Activated CD4-positive, alpha-beta T cell treated with anti-CD3 and anti-CD28 coated beads for 36 hours (primary cell): ENCODE results near the gene FMNL3. TPM values are rescaled to one million over a fixed set of nuclear protein-coding genes. Genes with fewer than 3 reads are reported as not detected.

Source experiments
- ATAC-seq: fragments of 200-7000 bp; cut with Tn5 transposase; one replicate; pipeline ENCODE4 v1.10.0; 2021; ENCODE audit warnings: mild to moderate bottlenecking, moderate library complexity
- CTCF ChIA-PET: fragments of 350-600 bp; sonication (Branson Sonifier 250); formaldehyde crosslinking; loops from one replicate; lab custom pipeline; 2021; ENCODE audit warnings: antibody characterized with exemption; lab: Charles Lee
- POLR2A ChIA-PET: fragments of 350-600 bp; sonication (Branson Sonifier 250); formaldehyde crosslinking; loops from one replicate; lab custom pipeline; 2021; ENCODE audit warnings: antibody characterized with exemption, inconsistent platforms; lab: Charles Lee
- DNase-seq: peaks from one replicate; pipeline ENCODE4 v3.0.0-alpha.2; 2020
- H3K27ac Mint-ChIP-seq: one replicate; pipeline ENCODE4 v1.8.0; 2021; ENCODE audit warnings: mixed read lengths
- H3K27me3 Mint-ChIP-seq: one replicate; pipeline ENCODE4 v1.8.0; 2021; ENCODE audit warnings: mixed read lengths
- H3K36me3 Mint-ChIP-seq: one replicate; pipeline ENCODE4 v1.8.0; 2021; ENCODE audit warnings: low read depth, mixed read lengths
- H3K4me1 Mint-ChIP-seq: one replicate; pipeline ENCODE4 v1.8.0; 2021; ENCODE audit warnings: mixed read lengths
- H3K4me3 Mint-ChIP-seq: one replicate; pipeline ENCODE4 v1.8.0; 2021; ENCODE audit warnings: mild to moderate bottlenecking, moderate library complexity, mixed read lengths
- H3K9me3 Mint-ChIP-seq: one replicate; pipeline ENCODE4 v1.8.0; 2021; ENCODE audit warnings: low read depth, mixed read lengths
- intact Hi-C, 2 experiments: fragments of 100-400 bp; cut with DNase I in 1 of 2; cut with micrococcal nuclease in 1 of 2; formaldehyde crosslinking; loops; one replicate each; pipeline versions ENCODE4 v1.14.2 to v1.15.1; 2022 to 2024; cut with DNase I, micrococcal nuclease
- total RNA-seq, 2 experiments: library from RNA; stranded (reverse); gene quantifications; one replicate each; pipeline ENCODE4 v1.2.3, GENCODE V29; 2021

FMNL3 gene
- total RNA-seq, 2 experiments from 2014 or later, result 23.2 to 24.3 TPM

GRCh38 chr12:49675137-49675536 is 32.1 kb downstream of the FMNL3 start:
- Mint-ChIP-seq H3K27me3 (no peaks in the 10 kb centered on the region), H3K36me3 (no peaks in the 10 kb centered on the region), H3K4me3 (no peak overlapping the region), H3K27ac (peak overlapping the region; percentile 27), H3K9me3 (no peaks in the 10 kb centered on the region), H3K4me1 (peaks cover 71% of the 10 kb centered on the region)
- ATAC-seq (no peak), DNase-seq (no peak)
- intact Hi-C loops, result no loop called here
- POLR2A ChIA-PET, result interaction anchor here (1.1 to 1.5 kb wide), 3 partner anchors 27 to 31 kb away, joined by 3 read pairs; no protein-coding TSS in a partner anchor
- CTCF ChIA-PET, result interaction anchor here (0.6 to 5.3 kb wide), 15 partner anchors 9 to 679 kb away, joined by 3 to 25 read pairs (median 4); partner anchors contain the start of gene TMBIM6

GRCh38 chr12:49674318-49674981 is 32.8 kb downstream of the FMNL3 start:
- POLR2A ChIA-PET, result interaction anchor here (0.9 to 1.6 kb wide), 3 partner anchors 11 to 28 kb away, joined by 3 to 6 read pairs (median 5); no protein-coding TSS in a partner anchor
- DNase-seq (no peak), ATAC-seq (peak; percentile 37)
- Mint-ChIP-seq H3K36me3 (no peaks in the 10 kb centered on the region), H3K27me3 (no peaks in the 10 kb centered on the region), H3K9me3 (no peaks in the 10 kb centered on the region), H3K4me3 (no peak overlapping the region), H3K27ac (peak overlapping the region; percentile 93), H3K4me1 (peaks cover 77% of the 10 kb centered on the region)
- CTCF ChIA-PET, result interaction anchor here (0.6 to 5.3 kb wide), 19 partner anchors 9 to 316 kb away, joined by 3 to 25 read pairs (median 4); partner anchors contain the start of genes FMNL3 and TMBIM6
- intact Hi-C loops, result no loop called here

DNA sequence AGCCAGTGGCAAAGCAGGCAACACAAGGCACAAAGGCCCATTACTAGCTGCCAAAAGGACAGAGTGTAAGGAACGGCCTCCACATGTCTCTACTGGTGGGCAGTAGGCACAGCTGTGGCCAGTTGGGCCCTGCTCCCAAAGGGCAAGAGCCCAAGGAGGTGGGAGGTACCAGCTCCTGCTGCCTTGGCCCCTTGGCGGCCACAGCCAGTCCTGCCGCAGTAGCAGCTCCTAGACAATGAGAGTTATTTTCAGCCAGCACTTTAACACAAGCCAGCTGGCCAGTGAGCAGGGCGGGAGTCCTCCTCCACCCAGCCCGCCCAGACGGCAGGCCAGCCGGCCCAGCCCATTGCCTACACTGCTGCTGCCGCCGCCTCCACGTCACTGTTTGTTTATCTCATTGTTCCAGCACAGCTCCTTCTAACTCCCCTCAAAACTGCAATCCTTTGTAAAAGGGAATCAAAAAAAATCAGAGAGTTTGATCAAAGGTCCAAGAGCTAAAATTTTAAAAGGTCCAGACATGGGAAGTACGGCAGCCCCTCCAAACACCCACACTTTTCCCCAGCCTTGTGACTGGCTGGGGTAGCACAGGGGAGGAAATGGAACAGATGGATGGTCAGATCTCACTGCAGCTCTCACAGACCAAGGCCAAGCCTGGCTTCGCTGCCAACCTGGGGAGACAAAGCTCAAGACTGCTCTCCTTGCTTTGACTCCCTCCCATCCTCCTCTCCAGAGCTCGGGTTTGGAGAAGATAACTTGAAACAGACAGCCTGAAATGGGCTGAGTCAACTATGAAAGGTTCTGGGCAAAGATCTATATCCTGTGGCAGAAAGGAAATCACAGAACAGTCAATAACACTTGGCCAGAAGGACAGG is 33.5 kb downstream of the FMNL3 start:
- Mint-ChIP-seq H3K27ac (peak overlapping the region; percentile 93), H3K4me1 (peaks cover 82% of the 10 kb centered on the region), H3K27me3 (no peaks in the 10 kb centered on the region), H3K4me3 (no peak overlapping the region), H3K36me3 (no peaks in the 10 kb centered on the region), H3K9me3 (no peaks in the 10 kb centered on the region)
- POLR2A ChIA-PET, result interaction anchor here (0.9 to 1.6 kb wide), 4 partner anchors 8 to 29 kb away, joined by 3 to 6 read pairs (median 4); no protein-coding TSS in a partner anchor
- intact Hi-C loops, result no loop called here
- CTCF ChIA-PET, result interaction anchor here (0.6 to 5.3 kb wide), 21 partner anchors 10 to 315 kb away, joined by 3 to 25 read pairs (median 4); partner anchors contain the start of genes FMNL3 and TMBIM6
- ATAC-seq (peak; percentile 34), DNase-seq (peak; percentile 28)

DNA sequence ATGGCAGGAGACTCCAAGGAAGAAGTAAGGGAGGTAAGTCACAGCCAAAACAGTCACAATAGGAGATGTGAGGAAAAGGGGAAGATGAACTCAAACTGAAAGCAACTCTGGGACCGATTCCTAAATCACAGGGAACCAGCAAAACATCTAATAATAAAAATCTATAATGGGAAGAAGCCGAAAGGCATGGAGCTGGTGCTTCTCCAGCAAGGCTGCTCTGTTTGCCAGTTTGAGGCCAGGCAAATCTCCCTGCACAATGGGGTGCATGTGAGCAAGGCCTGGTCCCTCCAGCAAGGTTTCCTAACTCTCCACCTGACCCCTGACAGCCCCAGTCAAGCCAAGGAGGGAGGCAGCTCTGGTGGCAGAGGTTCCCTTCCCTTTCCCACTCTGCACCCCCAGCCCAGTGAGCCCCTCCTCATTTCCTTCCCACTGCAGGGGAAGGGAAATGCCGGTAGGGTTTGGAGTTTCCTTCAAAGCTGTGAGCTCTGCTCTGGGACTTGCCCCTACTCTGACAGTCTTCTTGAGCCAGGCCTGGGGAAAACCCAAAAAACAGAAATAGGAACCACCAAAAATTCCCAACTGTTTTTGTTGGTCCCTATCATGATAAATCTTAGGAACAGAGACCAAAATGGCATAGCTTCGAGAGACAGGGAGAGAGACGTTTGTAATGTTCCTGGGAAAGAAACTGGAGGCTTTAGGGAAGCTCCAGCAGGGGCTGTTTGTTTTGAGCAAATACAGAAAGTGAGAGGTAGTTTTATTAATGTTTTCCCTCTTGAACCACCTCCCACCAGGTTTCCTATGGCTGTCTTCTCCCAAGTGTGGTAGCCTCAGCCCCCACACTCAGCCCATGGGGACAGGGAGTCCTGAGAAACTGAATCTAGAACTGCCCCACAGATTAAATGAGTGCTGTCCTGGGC is 34.6 kb downstream of the FMNL3 start:
- POLR2A ChIA-PET, result interaction anchor here (1.2 to 1.6 kb wide), 2 partner anchors 10 to 33 kb away, joined by 4 to 6 read pairs; no protein-coding TSS in a partner anchor
- ATAC-seq, result no peak

GRCh38 chr12:49671031-49671765 is 36.0 kb downstream of the FMNL3 start:
- intact Hi-C loops, result loop anchor here in 1 of 2 experiments (2.0 kb wide), 2 partner anchors 28 to 36 kb away; partner anchors contain the start of gene FMNL3
- ATAC-seq, result peak; percentile 68

More for the DNA sequence above, 34.6 kb downstream of the FMNL3 start:
- H3K27me3 Mint-ChIP-seq, result no peaks in the 10 kb centered on the region
- CTCF ChIA-PET, result interaction anchor here (0.5 to 5.3 kb wide), 18 partner anchors 10 to 273 kb away, joined by 3 to 25 read pairs (median 6); partner anchors contain the start of genes FMNL3 and TMBIM6
- no peak for DNase-seq
- H3K36me3 Mint-ChIP-seq, result no peaks in the 10 kb centered on the region
- H3K4me3 Mint-ChIP-seq, result no peak overlapping the region
- peaks cover 93% of the 10 kb centered on the region for H3K4me1 Mint-ChIP-seq
- H3K27ac Mint-ChIP-seq, result peak overlapping the region; percentile 93
- intact Hi-C loops, result no loop called here
- H3K9me3 Mint-ChIP-seq, result no peaks in the 10 kb centered on the region

DNA sequence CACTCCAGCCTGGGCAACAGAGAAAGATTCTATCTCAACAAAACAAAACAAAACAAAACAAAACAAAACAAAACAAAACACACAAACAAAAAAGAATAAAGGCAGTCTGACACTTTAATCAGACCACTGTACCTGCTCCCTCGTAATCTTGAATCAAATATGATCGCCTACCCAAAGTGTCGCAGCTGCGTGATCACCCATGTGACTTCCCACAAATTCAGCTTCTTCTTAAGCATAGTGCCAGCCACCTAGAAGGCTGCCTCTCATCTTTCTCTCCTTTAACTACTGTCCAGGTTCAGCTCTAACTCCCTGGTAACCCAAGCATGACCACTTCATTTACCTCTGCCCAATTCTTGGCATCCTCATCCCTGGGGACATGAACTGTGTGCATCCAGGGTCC is 37.4 kb downstream of the FMNL3 start:
- Mint-ChIP-seq H3K36me3 (peaks cover 6% of the 10 kb centered on the region), H3K27ac (peak overlapping the region; percentile 93), H3K27me3 (no peaks in the 10 kb centered on the region), H3K4me1 (peaks cover 94% of the 10 kb centered on the region), H3K9me3 (no peaks in the 10 kb centered on the region), H3K4me3 (no peak overlapping the region)
- CTCF ChIA-PET, result interaction anchor here (0.6 to 3.3 kb wide), 9 partner anchors 8 to 170 kb away, joined by 3 to 20 read pairs (median 4); no protein-coding TSS in a partner anchor
- POLR2A ChIA-PET, result interaction anchor here (0.6 to 0.7 kb wide), 2 partner anchors 17 to 71 kb away, joined by 4 read pairs; partner anchors contain the start of gene TMBIM6
- DNase-seq, result peak; percentile 24
- ATAC-seq, result no peak
- intact Hi-C loops, result loop anchor here in 1 of 2 experiments (2.0 kb wide), 2 partner anchors 29 to 37 kb away; partner anchors contain the start of gene FMNL3

More at GRCh38 chr12:49671031-49671765, 36.0 kb downstream of the FMNL3 start:
- H3K9me3 Mint-ChIP-seq, result no peaks in the 10 kb centered on the region
- no peaks in the 10 kb centered on the region for H3K27me3 Mint-ChIP-seq
- H3K36me3 Mint-ChIP-seq, result no peaks in the 10 kb centered on the region
- POLR2A ChIA-PET, result interaction anchor here (0.6 to 1.6 kb wide), 3 partner anchors 8 to 70 kb away, joined by 3 to 6 read pairs (median 5); partner anchors contain the start of gene TMBIM6
- CTCF ChIA-PET, result interaction anchor here (0.5 to 5.3 kb wide), 10 partner anchors 8 to 95 kb away, joined by 3 to 25 read pairs (median 5); no protein-coding TSS in a partner anchor
- H3K4me3 Mint-ChIP-seq, result peak overlapping the region; percentile 63
- H3K4me1 Mint-ChIP-seq, result peaks cover 95% of the 10 kb centered on the region
- peak overlapping the region; percentile 93 for H3K27ac Mint-ChIP-seq
- DNase-seq, result peak; percentile 77

GRCh38 chr12:49667325-49668090 is 39.7 kb downstream of the FMNL3 start:
- Mint-ChIP-seq H3K27ac (peak overlapping the region; percentile 77), H3K36me3 (peaks cover 12% of the 10 kb centered on the region), H3K27me3 (no peaks in the 10 kb centered on the region), H3K4me1 (peaks cover 92% of the 10 kb centered on the region), H3K9me3 (no peaks in the 10 kb centered on the region), H3K4me3 (no peak overlapping the region)
- ChIA-PET POLR2A (interaction anchor here (0.6 kb wide), 2 partner anchors 13 to 77 kb away, joined by 3 read pairs; no protein-coding TSS in a partner anchor), CTCF (interaction anchor here (0.6 to 1.9 kb wide), 11 partner anchors 12 to 342 kb away, joined by 3 to 9 read pairs (median 3); partner anchors contain the start of genes FMNL3, PRPF40B and TMBIM6)
- intact Hi-C loops, result no loop called here
- DNase-seq (peak; percentile 46), ATAC-seq (peak; percentile 78)

GRCh38 chr12:49666176-49666575 is 41.0 kb downstream of the FMNL3 start:
- CTCF ChIA-PET, result interaction anchor here (1.0 to 4.3 kb wide), 3 partner anchors 18 to 49 kb away, joined by 3 to 40 read pairs (median 3); no protein-coding TSS in a partner anchor
- Mint-ChIP-seq H3K4me1 (peaks cover 92% of the 10 kb centered on the region), H3K4me3 (no peak overlapping the region), H3K36me3 (peaks cover 22% of the 10 kb centered on the region), H3K27me3 (no peaks in the 10 kb centered on the region), H3K9me3 (no peaks in the 10 kb centered on the region), H3K27ac (no peak overlapping the region)
- POLR2A ChIA-PET, result no interaction called here
- no peak for ATAC-seq
- intact Hi-C loops, result no loop called here
- DNase-seq, result no peak

DNA sequence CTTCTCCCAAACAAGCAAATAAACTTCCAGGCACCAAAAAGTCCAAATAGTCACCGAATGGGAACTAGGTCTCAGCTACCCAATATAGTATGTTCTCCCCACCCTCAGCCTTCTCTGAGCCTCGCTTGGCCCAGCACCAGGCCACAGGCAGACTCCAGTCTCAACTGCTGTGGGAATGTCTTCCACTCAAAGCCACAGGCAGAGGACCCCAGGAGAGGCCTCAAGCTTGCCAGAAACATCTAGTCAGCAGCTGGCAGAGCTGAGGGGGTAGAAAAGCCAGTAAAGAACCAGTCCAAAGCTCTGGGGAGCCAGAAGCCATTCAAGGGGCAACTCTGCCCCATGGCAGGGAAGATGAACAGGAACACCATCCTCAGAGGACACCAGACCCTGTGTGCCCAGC is 41.8 kb downstream of the FMNL3 start:
- no peaks in the 10 kb centered on the region for H3K27me3 Mint-ChIP-seq
- H3K27ac Mint-ChIP-seq, result peak overlapping the region; percentile 29

More for the DNA sequence above, 41.8 kb downstream of the FMNL3 start:
- CTCF ChIA-PET, result interaction anchor here (0.6 to 4.3 kb wide), 6 partner anchors 14 to 322 kb away, joined by 3 to 40 read pairs (median 4); no protein-coding TSS in a partner anchor
- Mint-ChIP-seq H3K36me3 (peaks cover 28% of the 10 kb centered on the region), H3K4me1 (peaks cover 92% of the 10 kb centered on the region), H3K9me3 (no peaks in the 10 kb centered on the region), H3K4me3 (no peak overlapping the region)
- ATAC-seq, result no peak
- no peak for DNase-seq
- POLR2A ChIA-PET, result interaction anchor here (1.0 kb wide), 1 partner anchor 8 kb away, joined by 3 read pairs; no protein-coding TSS in a partner anchor
- intact Hi-C loops, result no loop called here
